Loucy (cell line): ENCODE measurements around the gene TMEM156.

Experiments used
- EZH2phosphoT487 ChIP-seq: fragments of 200-600 bp; IDR thresholded peaks from 2 replicates; pipeline ENCODE4 v1.6.1; 2018; ENCODE audit warnings: antibody characterized with exemption, mild to moderate bottlenecking, moderate library complexity, borderline replicate concordance
- TF ChIP-seq, protein P1 (sequence below): fragments of 200-600 bp; sonication (generic); conservative IDR thresholded peaks from 2 replicates; pipeline ENCODE4 v1.5.1; 2014; ENCODE audit warnings: mild to moderate bottlenecking, antibody characterized with exemption, low read length

GRCh38 chr4:39056023-39056422 lies 23.8 kb upstream of the TMEM156 start:
- TF ChIP-seq, protein P1, sequence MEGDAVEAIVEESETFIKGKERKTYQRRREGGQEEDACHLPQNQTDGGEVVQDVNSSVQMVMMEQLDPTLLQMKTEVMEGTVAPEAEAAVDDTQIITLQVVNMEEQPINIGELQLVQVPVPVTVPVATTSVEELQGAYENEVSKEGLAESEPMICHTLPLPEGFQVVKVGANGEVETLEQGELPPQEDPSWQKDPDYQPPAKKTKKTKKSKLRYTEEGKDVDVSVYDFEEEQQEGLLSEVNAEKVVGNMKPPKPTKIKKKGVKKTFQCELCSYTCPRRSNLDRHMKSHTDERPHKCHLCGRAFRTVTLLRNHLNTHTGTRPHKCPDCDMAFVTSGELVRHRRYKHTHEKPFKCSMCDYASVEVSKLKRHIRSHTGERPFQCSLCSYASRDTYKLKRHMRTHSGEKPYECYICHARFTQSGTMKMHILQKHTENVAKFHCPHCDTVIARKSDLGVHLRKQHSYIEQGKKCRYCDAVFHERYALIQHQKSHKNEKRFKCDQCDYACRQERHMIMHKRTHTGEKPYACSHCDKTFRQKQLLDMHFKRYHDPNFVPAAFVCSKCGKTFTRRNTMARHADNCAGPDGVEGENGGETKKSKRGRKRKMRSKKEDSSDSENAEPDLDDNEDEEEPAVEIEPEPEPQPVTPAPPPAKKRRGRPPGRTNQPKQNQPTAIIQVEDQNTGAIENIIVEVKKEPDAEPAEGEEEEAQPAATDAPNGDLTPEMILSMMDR: no peak
- no peak for TF ChIP-seq EZH2phosphoT487
